GM18867 (cell line): ENCODE data around the gene OVOL2.

Experiments
- ATAC-seq: cut with Tn5 transposase; IDR thresholded peaks from one replicate; pipeline ENCODE4 v1.9.1; 2021; ENCODE audit warnings: mild to moderate bottlenecking, moderate library complexity; ENCODE audit not compliant: unreplicated experiment

The OVOL2 gene

DNA sequence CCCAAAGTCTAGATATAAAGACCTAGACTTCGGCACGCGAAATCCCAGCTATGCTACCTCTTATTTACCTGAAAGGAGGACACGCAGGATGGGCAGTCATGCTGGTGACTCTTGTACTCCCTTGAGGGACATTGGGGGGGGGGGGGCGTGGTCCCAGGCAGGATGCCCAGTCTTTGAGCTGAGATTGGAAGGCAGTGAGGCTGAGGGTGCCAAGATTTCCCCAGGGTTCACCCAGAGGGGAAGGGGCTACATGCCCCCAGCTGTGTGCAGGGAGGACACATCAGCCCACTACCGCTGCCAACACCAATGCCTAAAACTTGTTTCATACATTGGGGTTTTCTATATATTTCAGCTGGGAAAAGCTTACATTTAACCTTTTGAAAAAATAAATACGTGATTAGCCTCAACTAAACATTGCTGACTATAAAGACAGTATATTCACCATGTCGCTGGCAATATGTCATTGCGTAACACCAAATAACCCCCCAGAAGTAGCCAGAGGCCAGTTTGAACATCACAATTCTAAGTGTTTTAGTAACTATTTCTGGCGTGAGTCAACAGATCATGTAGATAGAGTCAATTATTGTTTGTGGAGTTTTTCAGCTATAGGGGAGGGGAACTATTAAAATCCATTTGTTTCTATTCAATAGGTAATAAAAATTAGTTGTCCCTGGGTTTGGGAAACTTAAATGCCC is 67.3 kb downstream of the OVOL2 start:
- ATAC-seq: no peak

DNA sequence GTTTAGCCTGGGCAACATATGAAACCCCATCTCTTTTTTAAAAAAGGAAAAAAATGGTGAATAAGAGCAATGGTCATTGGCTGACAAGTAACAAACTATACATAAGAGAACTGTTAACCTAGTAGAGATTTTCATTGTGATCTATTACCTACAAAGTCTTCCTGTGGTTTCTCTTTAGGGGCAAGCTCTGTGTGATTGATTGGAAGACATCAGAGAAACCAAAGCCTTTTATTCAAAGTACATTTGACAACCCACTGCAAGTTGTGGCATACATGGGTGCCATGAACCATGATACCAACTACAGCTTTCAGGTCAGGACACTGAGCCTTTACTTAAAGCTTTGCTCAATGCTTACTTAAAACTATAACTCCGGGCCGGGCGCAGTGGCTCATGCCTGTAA is 69.7 kb downstream of the OVOL2 start:
- no peak for ATAC-seq

- ATAC-seq: no peak
Measured at GRCh38 chr20:17985388-17986018, 72.2 kb downstream of the OVOL2 start.

GRCh38 chr20:17976305-17976704 is 81.4 kb downstream of the OVOL2 start:
- no peak for ATAC-seq
